Measurements from ENCODE around the gene MRPL55.
"Not testable (repeated sequence)": the region's sequence is repeated elsewhere in the genome, so short reads cannot be mapped to it uniquely, and the experiment has no call there.

The MRPL55 gene

GRCh38 chr1:228120351-228120750 lies 11.3 kb upstream of the MRPL55 start:
- DNase-seq = no peak

GRCh38 chr1:228118040-228118439 lies 8.9 kb upstream of the MRPL55 start:
- no peak for DNase-seq

- DNase-seq = no peak
These were observed 8.2 kb upstream of the MRPL55 start for GRCh38 chr1:228117335-228117734.

- DNase-seq = no peak
These were observed 5.7 kb upstream of the MRPL55 start for GRCh38 chr1:228114827-228115226.

- no peak for DNase-seq
These were observed 3.5 kb upstream of the MRPL55 start for GRCh38 chr1:228112617-228113016.

GRCh38 chr1:228112167-228112566 lies 3.1 kb upstream of the MRPL55 start:
- DNase-seq = no peak

- DNase-seq = not testable (repeated sequence)
These were observed 2.2 kb upstream of the MRPL55 start for GRCh38 chr1:228111315-228111714.

GRCh38 chr1:228110556-228110955 lies 1.5 kb upstream of the MRPL55 start:
- no peak for DNase-seq

GRCh38 chr1:228109962-228110488 lies 926 bp upstream of the MRPL55 start:
- no peak for DNase-seq

GRCh38 chr1:228108742-228109072 lies 392 bp downstream of the MRPL55 start:
- DNase-seq = no peak

- peak in 1 of 2 experiments; percentile 2 for DNase-seq
These were observed 926 bp downstream of the MRPL55 start for GRCh38 chr1:228108055-228108690.

- DNase-seq = no peak
These were observed 1.5 kb downstream of the MRPL55 start for GRCh38 chr1:228107636-228108035.

GRCh38 chr1:228106800-228107054 lies 2.4 kb downstream of the MRPL55 start:
- DNase-seq = no peak

- DNase-seq = no peak
These were observed 2.9 kb downstream of the MRPL55 start for GRCh38 chr1:228105996-228106799.

- DNase-seq = no peak
These were observed 3.7 kb downstream of the MRPL55 start for GRCh38 chr1:228105270-228105995.

- no peak for DNase-seq
These were observed 4.4 kb downstream of the MRPL55 start for GRCh38 chr1:228104526-228105269.

- peak; percentile 75 to 89 for DNase-seq
These were observed 6.1 kb downstream of the MRPL55 start, which contains the start of gene C1orf35 for GRCh38 chr1:228102791-228103620. TSS of gene C1orf35 (minus strand) at chr1:228103325. CDS start at chr1:228103227, 98 bp downstream.

GRCh38 chr1:228101994-228102790 lies 6.9 kb downstream of the MRPL55 start:
- DNase-seq = no peak

GRCh38 chr1:228101614-228101993 lies 7.5 kb downstream of the MRPL55 start:
- no peak for DNase-seq

- DNase-seq = no peak
These were observed 8.1 kb downstream of the MRPL55 start for GRCh38 chr1:228100822-228101613.

All from AML-193 (cell line).